Coronary artery (tissue), 2 donors: Measurements from ENCODE around the gene HMGCLL1.
A peak's percentile ranks its signal among the peaks of the same experiment; 100 is the strongest.

Experiments used
- DNase-seq: peaks from one replicate; pipeline ENCODE4 v3.0.0-alpha.2; 2017; ENCODE audit warnings: low spot score
- H3K27ac ChIP-seq, 2 donors: fragments of 200-600 bp; sonication (generic); one replicate each; pipeline ENCODE4 v1.5.1; 2016 to 2019
- H3K4me3 ChIP-seq: fragments of 200-600 bp; sonication (generic); 2 replicates; pipeline ENCODE4 v1.5.1; 2016; ENCODE audit warnings: mild to moderate bottlenecking, moderate library complexity
- TF ChIP-seq, protein P1 (sequence below): fragments of 200-600 bp; sonication (generic); IDR thresholded peaks from one replicate; pipeline ENCODE4 v1.5.1; 2019; ENCODE audit warnings: antibody characterized with exemption

Gene HMGCLL1

DNA sequence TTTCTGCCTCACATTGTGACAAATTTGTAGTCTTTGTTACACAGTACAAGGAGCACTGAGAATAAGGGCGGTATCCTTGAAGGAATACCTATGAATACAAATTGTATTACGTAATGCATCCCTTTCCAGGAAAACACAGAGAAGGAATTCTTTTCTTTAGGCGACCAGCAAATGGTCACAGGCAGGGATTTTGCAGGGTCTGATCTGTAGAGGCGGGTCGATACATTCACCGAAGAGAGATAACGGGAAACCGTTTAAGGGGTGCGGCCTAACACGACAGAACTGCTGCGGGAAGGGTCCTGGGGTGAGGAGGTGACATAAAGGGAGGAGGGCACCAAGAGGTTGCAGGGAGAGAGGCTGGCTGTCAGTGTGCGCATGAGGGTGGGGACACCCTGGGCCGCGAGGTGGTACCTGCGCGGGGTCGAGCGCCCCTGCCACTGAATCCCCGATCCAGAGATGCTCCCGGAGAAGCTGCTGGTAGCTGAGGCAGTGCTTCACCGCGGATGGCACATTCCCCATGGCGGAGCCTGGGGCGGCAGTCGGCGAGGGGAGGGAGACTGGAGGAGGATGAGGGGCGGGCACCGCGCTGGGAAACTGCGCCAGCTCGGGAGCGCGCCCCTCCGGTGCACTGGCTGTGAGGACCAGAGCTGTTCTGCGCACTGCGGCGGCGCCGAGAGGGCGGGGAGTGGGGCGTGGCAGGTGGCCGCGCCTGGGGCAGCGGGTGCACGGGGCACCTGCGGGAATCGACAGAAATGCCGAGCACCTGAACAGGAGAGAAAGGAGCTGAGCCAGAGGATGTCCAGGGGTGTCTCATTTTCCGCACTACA lies at the start of gene HMGCLL1:
TSS of gene HMGCLL1 (minus strand) at position 656 of the 827 bp plus-strand sequence. CDS start at position 519, 137 bp downstream.
- H3K27ac ChIP-seq = peak within 1 kb of the TSS in 1 of 2 donors; percentile 11
- peak within 1 kb of the TSS; percentile 62 for H3K4me3 ChIP-seq
- no peak for DNase-seq
- TF ChIP-seq, protein P1, sequence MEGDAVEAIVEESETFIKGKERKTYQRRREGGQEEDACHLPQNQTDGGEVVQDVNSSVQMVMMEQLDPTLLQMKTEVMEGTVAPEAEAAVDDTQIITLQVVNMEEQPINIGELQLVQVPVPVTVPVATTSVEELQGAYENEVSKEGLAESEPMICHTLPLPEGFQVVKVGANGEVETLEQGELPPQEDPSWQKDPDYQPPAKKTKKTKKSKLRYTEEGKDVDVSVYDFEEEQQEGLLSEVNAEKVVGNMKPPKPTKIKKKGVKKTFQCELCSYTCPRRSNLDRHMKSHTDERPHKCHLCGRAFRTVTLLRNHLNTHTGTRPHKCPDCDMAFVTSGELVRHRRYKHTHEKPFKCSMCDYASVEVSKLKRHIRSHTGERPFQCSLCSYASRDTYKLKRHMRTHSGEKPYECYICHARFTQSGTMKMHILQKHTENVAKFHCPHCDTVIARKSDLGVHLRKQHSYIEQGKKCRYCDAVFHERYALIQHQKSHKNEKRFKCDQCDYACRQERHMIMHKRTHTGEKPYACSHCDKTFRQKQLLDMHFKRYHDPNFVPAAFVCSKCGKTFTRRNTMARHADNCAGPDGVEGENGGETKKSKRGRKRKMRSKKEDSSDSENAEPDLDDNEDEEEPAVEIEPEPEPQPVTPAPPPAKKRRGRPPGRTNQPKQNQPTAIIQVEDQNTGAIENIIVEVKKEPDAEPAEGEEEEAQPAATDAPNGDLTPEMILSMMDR = no peak

DNA sequence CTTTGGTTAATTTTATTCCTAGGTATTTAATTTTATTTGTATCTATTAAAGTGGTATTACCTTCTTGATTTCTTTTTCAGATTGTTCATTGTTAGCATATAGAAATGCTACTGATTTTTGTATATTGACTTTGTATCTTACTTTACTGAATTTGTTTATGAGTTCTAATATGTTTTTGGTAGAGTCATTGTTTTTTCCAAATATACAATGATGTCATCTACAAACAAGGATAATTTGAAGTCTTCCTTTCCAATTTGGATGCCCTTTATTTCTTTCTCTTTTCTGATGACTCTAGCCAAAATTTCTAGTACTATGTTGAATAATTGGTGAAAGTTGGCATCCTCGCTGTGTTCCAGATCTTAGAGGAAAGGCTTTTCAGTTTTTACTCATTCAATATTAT lies 43.0 kb upstream of the HMGCLL1 start:
- Histone ChIP-seq H3K27ac (no peak overlapping the region), H3K4me3 (no peak overlapping the region)
- no peak for DNase-seq
- TF ChIP-seq, protein P1 = no peak

DNA sequence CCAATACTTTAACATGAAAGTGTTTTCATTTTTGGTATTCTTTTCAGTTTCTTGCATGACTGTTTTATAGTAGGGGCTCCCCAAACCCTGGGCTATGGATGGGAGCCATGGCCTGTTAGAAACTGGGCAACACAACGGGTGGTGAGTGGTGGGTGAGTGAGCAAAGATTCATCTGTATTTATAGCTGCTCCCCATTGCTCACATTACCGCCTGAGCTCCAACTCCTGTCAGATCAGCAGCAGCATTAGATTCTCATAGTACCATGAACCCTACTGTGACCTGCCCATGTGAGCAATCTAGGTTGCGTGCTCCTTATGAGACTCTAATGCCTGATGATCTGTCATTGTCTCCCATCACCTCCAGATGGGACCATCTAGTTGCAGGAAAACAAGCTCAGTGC lies 42.3 kb upstream of the HMGCLL1 start:
- TF ChIP-seq, protein P1 = no peak
- DNase-seq = no peak
- Histone ChIP-seq H3K27ac (no peak overlapping the region), H3K4me3 (no peak overlapping the region)

DNA sequence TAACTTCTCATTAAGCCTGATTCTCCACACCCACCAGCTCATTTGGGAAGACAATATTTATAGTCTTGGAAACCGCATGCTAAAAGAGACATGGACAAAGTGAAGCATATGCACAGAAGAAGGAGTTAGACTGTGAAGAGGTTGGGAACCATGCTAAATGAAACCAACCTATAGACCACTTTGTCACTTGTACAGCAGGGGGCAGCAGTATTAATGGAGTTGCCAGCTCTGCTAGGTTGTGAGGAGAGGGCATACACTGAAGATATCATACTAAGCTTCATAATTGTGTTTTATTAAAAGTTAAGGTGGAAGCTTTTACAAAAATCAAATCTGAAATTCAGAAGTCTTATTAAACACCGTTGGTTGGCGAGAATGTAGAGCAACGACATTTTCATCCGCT lies 38.3 kb upstream of the HMGCLL1 start:
- Histone ChIP-seq H3K27ac (no peak overlapping the region), H3K4me3 (no peak overlapping the region)
- TF ChIP-seq, protein P1 = no peak
- DNase-seq = no peak

DNA sequence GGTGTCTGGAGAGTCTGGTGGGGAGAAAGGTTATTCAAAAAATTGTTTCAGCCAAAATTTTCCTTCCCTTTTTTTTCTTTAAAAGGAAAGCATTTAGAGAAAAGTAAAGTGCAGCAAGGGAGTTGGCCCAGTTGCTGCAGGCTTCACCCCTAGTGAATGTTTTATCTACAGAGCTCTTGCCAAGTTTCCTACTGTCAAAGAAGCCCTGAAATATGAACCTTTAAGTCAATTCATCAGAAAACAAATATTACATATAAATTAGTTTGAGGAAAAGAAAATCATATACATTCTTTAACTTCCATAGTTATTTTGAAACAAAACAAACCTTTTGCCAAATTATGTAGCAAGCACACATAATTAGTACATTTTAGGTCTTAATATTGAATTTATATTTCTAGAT lies 25.0 kb upstream of the HMGCLL1 start:
- TF ChIP-seq, protein P1 = no peak
- no peak for DNase-seq
- Histone ChIP-seq H3K4me3 (no peak overlapping the region), H3K27ac (no peak overlapping the region)

DNA sequence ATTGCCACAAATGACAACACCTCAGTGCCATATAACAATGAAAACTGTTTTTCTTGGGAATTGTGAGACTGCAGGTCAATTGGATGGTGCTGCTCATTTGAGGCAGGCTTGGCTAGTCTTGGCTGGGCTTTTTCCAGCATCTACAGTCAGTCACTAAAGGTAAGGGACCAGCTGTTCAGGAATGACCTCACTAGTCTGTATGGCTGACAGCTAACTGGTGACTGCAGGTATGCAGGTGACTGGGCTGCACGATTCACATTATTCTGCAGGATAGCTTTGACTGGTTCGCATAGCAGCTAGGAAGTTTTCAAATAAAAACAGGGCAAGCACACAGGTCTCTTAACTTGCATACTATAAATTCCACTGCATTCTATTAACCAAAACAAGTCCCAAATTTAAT lies 22.1 kb upstream of the HMGCLL1 start:
- no peak for DNase-seq
- H3K4me3 ChIP-seq = no peak overlapping the region
- H3K27ac ChIP-seq = no peak overlapping the region
- TF ChIP-seq, protein P1 = no peak

DNA sequence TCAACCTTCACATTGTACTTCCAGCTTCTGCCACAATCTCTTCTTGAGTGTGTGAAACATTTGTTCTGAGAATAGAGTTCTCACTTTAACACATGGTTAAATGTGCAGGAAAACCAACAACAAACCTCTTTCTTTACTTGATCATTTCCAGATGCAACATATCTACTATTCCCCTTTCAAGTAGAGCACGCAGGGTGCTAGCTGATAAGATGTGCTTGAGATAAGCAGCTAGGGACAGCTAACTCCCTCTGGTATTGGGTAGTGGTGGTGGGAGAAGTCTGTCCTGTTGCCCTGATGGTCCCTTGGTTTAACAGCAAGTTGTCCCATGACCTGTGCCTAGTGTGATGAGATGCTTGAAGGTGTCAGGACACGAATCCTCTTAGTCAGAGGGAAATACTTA lies 15.4 kb upstream of the HMGCLL1 start:
- DNase-seq = no peak
- no peak overlapping the region for H3K27ac ChIP-seq
- no peak overlapping the region for H3K4me3 ChIP-seq
- TF ChIP-seq, protein P1 = no peak
